Measurements from ENCODE around the gene KRTAP5-9. TPM values are rescaled to one million over a fixed set of nuclear protein-coding genes. Genes with fewer than 3 reads are reported as not detected.

Gene KRTAP5-9
- total RNA-seq (2021; fragmentation: NEBNext Ultra II Directional; extraction: Animal tissue kit (Norgen Biotek cat#: 25700)) (not detected in 2 replicates), polyA plus RNA-seq (2011; rRNA removed) (0.11 TPM in 1 of 2 replicates, not detected in the other), polyA minus RNA-seq (2011; rRNA and poly(A)+ RNA removed) (not detected in 2 replicates)
- polyA plus RNA-seq (2011; cell fraction: cytosol; rRNA removed): not detected
- polyA plus RNA-seq (2011; cell fraction: nucleus; rRNA removed): 0.36 TPM
- not detected in 4 replicates for polyA plus RNA-seq (2012, experiment 1 of 2)
- polyA plus RNA-seq (2012, experiment 2 of 2): not detected
- polyA plus RNA-seq (2013, experiment 1 of 2): not detected
- not detected for polyA plus RNA-seq (2013, experiment 2 of 2)
- not detected for polyA minus RNA-seq (2011; cell fraction: cytosol; rRNA and poly(A)+ RNA removed)
- polyA minus RNA-seq (2011; cell fraction: nucleus; rRNA and poly(A)+ RNA removed): not detected
- long read RNA-seq, experiment 1: 0 reads
- long read RNA-seq, experiment 2: 0 reads

- ChIA-PET CTCF (ENCODE audit: partially characterized antibody) (interaction anchor here (1.2 to 4.0 kb wide), 3 partner anchors 15 to 42 kb away, joined by 3 to 15 read pairs (median 5); no protein-coding TSS in a partner anchor), POLR2A (ENCODE audit: partially characterized antibody) (no interaction called here)
- no peak within 1 kb of the TSS for H3K56ac ChIP-seq (replicated peaks; ENCODE audit: insufficient read length, low read depth, low read length)
- 0 out of 2 replicates have a peak within 1 kb of the TSS, but pooled peaks have one; percentile 10 for H2BK5ac ChIP-seq (ENCODE audit: low read depth, low read length)
- no peak within 1 kb of the TSS for H3K23ac ChIP-seq (ENCODE audit: insufficient read length)
- H4K8ac ChIP-seq (ENCODE audit: extremely low read depth, insufficient read depth, low read length): no peak within 1 kb of the TSS; the same call in 1 of the 2 replicates
- H4K5ac ChIP-seq (ENCODE audit: insufficient read length, low read depth, low read length): no peak within 1 kb of the TSS
- H3K4me3 ChIP-seq (ENCODE audit: extremely low read depth in 1 of 4, insufficient read depth in 2 of 4, low read depth in 3 of 4, low read length in 4 of 4): no peak within 1 kb of the TSS
- H3K79me1 ChIP-seq (ENCODE audit: low read depth, low read length): no peaks in the 10 kb centered on the region
- TF ChIP-seq RAD21 (IDR thresholded peaks at IDR 0.05 in 1 of 2, conservative IDR thresholded peaks at IDR 0.05 in 1 of 2; ENCODE audit: low read depth in 2 of 2, low read length in 2 of 2): no peak
- TF ChIP-seq SIX5 (IDR thresholded peaks at IDR 0.05; ENCODE audit: low read depth, low read length): no peak
- no peak for TF ChIP-seq ATF3 (IDR thresholded peaks at IDR 0.05; ENCODE audit: insufficient read depth, low read depth, low read length)
- TF ChIP-seq CHD1 (IDR thresholded peaks at IDR 0.05; ENCODE audit: low read depth, low read length): no peak
- H2BK20ac ChIP-seq (ENCODE audit: low read length): no peak within 1 kb of the TSS
- no peaks in the 10 kb centered on the region; a peak in 1 of 4 replicates for H3K9me3 ChIP-seq (ENCODE audit: insufficient read depth in 2 of 2, low read depth in 1 of 2, low read length in 1 of 2)
- no peaks in the 10 kb centered on the region for H4K20me1 ChIP-seq (replicated peaks in 1 of 2; ENCODE audit: control insufficient read depth in 1 of 2, insufficient read depth in 2 of 2, low read length in 2 of 2)
- H2BK15ac ChIP-seq (ENCODE audit: low read length): no peak within 1 kb of the TSS
- 92% methylated on average over 5 of the region's 5 CpGs; no CpG with 5 or more reads in 1 of the 2 experiments for WGBS, 2 experiments (ENCODE audit: extremely low coverage in 1 of 2, insufficient coverage in 1 of 2, insufficient read length in 1 of 2, insufficient replicate concordance in 2 of 2, low coverage in 1 of 2, low lambda C conversion rate in 2 of 2, missing lambda C conversion rate in 1 of 2)
- H2BK12ac ChIP-seq (ENCODE audit: low read depth, low read length): no peak within 1 kb of the TSS
- no peaks in the 10 kb centered on the region for H3K23me2 ChIP-seq (ENCODE audit: low read depth, low read length)
- H3K14ac ChIP-seq (ENCODE audit: insufficient read length): no peak within 1 kb of the TSS
- no peak within 1 kb of the TSS for H2AK5ac ChIP-seq (ENCODE audit: low read depth, low read length)
- no peaks in the 10 kb centered on the region for H3K36me3 ChIP-seq (ENCODE audit: control insufficient read depth in 2 of 4, insufficient read depth in 4 of 4, low read length in 3 of 4)
- H3K4me1 ChIP-seq (replicated peaks in 1 of 4; ENCODE audit: control insufficient read depth in 3 of 4, insufficient read depth in 4 of 4, low read length in 3 of 4): peaks cover 0 to 2% (median 0%) of the 10 kb centered on the region in 4 experiments; a peak in 1 of 7 replicates
- H3K27ac ChIP-seq (ENCODE audit: low read depth, low read length): no peak within 1 kb of the TSS
- H3K18ac ChIP-seq (ENCODE audit: extremely low read depth, low read length): no peak within 1 kb of the TSS
- DNase-seq (ENCODE audit: low read depth in 1 of 2, low spot score in 2 of 2): no peak
- no peaks in the 10 kb centered on the region for H3K27me3 ChIP-seq (replicated peaks in 1 of 4; ENCODE audit: control insufficient read depth in 3 of 4, extremely low read depth in 1 of 4, insufficient read depth in 3 of 4, low read length in 3 of 4)
- no peak within 1 kb of the TSS for H3K4me2 ChIP-seq (ENCODE audit: insufficient read depth in 1 of 2, low read depth in 2 of 2, low read length in 2 of 2)
- FAIRE-seq: no peak
- no peaks in the 10 kb centered on the region for H3K79me2 ChIP-seq (ENCODE audit: control insufficient read depth in 1 of 2, insufficient read depth in 2 of 2, low read length in 2 of 2)
- H2AFZ ChIP-seq (ENCODE audit: low read length): no peak within 1 kb of the TSS
- no peak within 1 kb of the TSS for H4K91ac ChIP-seq (replicated peaks; ENCODE audit: insufficient read length, low read length)
- no peak within 1 kb of the TSS for H2BK120ac ChIP-seq (replicated peaks; ENCODE audit: low read depth, low read length)
- H3K9ac ChIP-seq (replicated peaks in 1 of 4; ENCODE audit: extremely low read depth in 1 of 4, low read depth in 3 of 4, low read length in 3 of 4): no peak within 1 kb of the TSS
- no peak within 1 kb of the TSS for H3K4ac ChIP-seq (replicated peaks; ENCODE audit: insufficient read length, low read depth, low read length)
These were observed at the start of gene KRTAP5-9 for GRCh38 chr11:71548120-71548519. KRTAP5-9 (plus strand) TSS chr11:71548420; CDS start chr11:71548658, 238 bp downstream.

All from H1 (cell line).